Measurements from ENCODE around the gene RNF40. TPM values are rescaled to one million over a fixed set of nuclear protein-coding genes. Genes with fewer than 3 reads are reported as not detected.

Gene RNF40
- total and polyA plus RNA-seq, 8 donors: 17.5 to 155 (median 54.5) TPM

GRCh38 chr16:30769379-30770089 lies 7.4 kb downstream of the RNF40 start:
- Histone ChIP-seq H3K4me1 (peaks cover 0 to 9% (median 5%) of the 10 kb centered on the region in 4 donors), H3K27me3 (no peaks in the 10 kb centered on the region), H3K4me3 (no peak overlapping the region), H3K9me3 (no peaks in the 10 kb centered on the region), H3K27ac (no peak overlapping the region), H3K36me3 (peaks cover 88 to 100% (median 100%) of the 10 kb centered on the region in 4 donors)
- intact Hi-C loops (cut with DNase I; ENCODE audit: low total_unique reads): no loop called here
- DNase-seq: no peak
- TF ChIP-seq CTCF (IDR thresholded peaks at IDR 0.05) (no peak), POLR2A (IDR thresholded peaks at IDR 0.05) (no peak), EP300 (IDR thresholded peaks at IDR 0.05) (no peak), POLR2AphosphoS5 (IDR thresholded peaks at IDR 0.05) (no peak)
- 89 to 94% (median 93%) methylated on average over 12 to 17 of the region's 17 CpGs for WGBS, 5 donors

GRCh38 chr16:30771726-30772125 lies 9.6 kb downstream of the RNF40 start:
- intact Hi-C loops (cut with DNase I; ENCODE audit: low total_unique reads): no loop called here
- 87 to 95% (median 92%) methylated on average over 12 to 14 of the region's 14 CpGs for WGBS, 5 donors
- Histone ChIP-seq H3K27ac (no peak overlapping the region), H3K4me1 (peaks cover 13 to 28% (median 22%) of the 10 kb centered on the region in 4 donors), H3K36me3 (peaks cover 66 to 81% (median 80%) of the 10 kb centered on the region in 4 donors), H3K9me3 (no peaks in the 10 kb centered on the region), H3K27me3 (no peaks in the 10 kb centered on the region), H3K4me3 (no peak overlapping the region)
- TF ChIP-seq CTCF (IDR thresholded peaks at IDR 0.05) (no peak), EP300 (IDR thresholded peaks at IDR 0.05) (no peak), POLR2A (IDR thresholded peaks at IDR 0.05) (no peak), POLR2AphosphoS5 (IDR thresholded peaks at IDR 0.05) (no peak)
- DNase-seq: no peak

GRCh38 chr16:30773826-30774225 lies 11.7 kb downstream of the RNF40 start:
- Histone ChIP-seq H3K4me3 (no peak overlapping the region), H3K4me1 (peaks cover 21 to 40% (median 31%) of the 10 kb centered on the region in 4 donors), H3K36me3 (peaks cover 47 to 60% (median 59%) of the 10 kb centered on the region in 4 donors), H3K9me3 (no peaks in the 10 kb centered on the region), H3K27me3 (no peaks in the 10 kb centered on the region), H3K27ac (no peak overlapping the region)
- TF ChIP-seq POLR2A (IDR thresholded peaks at IDR 0.05): no peak
- no peak for TF ChIP-seq CTCF (IDR thresholded peaks at IDR 0.05)
- TF ChIP-seq EP300 (IDR thresholded peaks at IDR 0.05): no peak
- TF ChIP-seq POLR2AphosphoS5 (IDR thresholded peaks at IDR 0.05): no peak
- no peak for DNase-seq
- intact Hi-C loops (cut with DNase I; ENCODE audit: low total_unique reads): no loop called here
- WGBS, 5 donors: 83 to 87% (median 85%) methylated on average over 13 to 14 of the region's 14 CpGs

GRCh38 chr16:30774367-30775130 lies 12.4 kb downstream of the RNF40 start:
- Histone ChIP-seq H3K27ac (peak overlapping the region; percentile 73 to 91 (median 84)), H3K4me3 (peak overlapping the region; percentile 64 to 75 (median 69)), H3K36me3 (peaks cover 40 to 53% (median 51%) of the 10 kb centered on the region in 4 donors), H3K4me1 (peaks cover 21 to 40% (median 31%) of the 10 kb centered on the region in 4 donors), H3K9me3 (no peaks in the 10 kb centered on the region), H3K27me3 (no peaks in the 10 kb centered on the region)
- TF ChIP-seq POLR2A (IDR thresholded peaks at IDR 0.05): no peak
- no peak for TF ChIP-seq POLR2AphosphoS5 (IDR thresholded peaks at IDR 0.05)
- no peak for TF ChIP-seq CTCF (IDR thresholded peaks at IDR 0.05)
- no peak for TF ChIP-seq EP300 (IDR thresholded peaks at IDR 0.05)
- WGBS, 5 donors: 45 to 60% (median 57%) methylated on average over 7 to 8 of the region's 8 CpGs
- intact Hi-C loops (cut with DNase I; ENCODE audit: low total_unique reads): no loop called here
- DNase-seq: no peak
